ENCODE results near the gene ASXL2. TPM values are rescaled to one million over a fixed set of nuclear protein-coding genes. Genes with fewer than 3 reads are reported as not detected.

ASXL2 gene
- total RNA-seq, 1 donor from 2014 or later: 25.8 TPM

GRCh38 chr2:25806941-25807340 is 71.3 kb downstream of the ASXL2 start:
- FAIRE-seq: no peak

DNA sequence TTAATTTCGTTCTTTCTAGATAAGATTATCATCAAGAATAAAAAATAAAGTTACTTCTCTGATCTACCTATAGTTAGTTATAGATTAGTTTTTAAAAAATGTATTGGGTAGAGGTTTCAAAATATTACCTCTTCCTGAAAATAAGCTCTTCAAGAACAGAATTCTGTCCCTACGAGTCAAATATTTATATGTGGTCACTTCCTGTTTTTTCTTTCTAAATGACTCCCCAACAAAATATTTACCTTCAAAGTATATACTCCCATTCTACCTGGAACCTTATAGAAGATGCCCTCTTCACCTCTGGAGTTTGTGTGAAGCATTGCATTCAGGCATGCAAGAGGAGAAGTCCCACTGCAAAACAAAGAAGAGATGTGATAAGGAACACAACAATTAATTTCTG is 72.3 kb downstream of the ASXL2 start:
- no peak for FAIRE-seq
- Histone ChIP-seq H3K9me3 (ENCODE audit: insufficient read depth, low read depth, low read length) (no peaks in the 10 kb centered on the region), H3K4me3 (ENCODE audit: insufficient read depth, low read depth, low read length) (no peak overlapping the region), H3K79me2 (ENCODE audit: insufficient read depth, low read length) (peaks cover 9% of the 10 kb centered on the region), H3K4me1 (ENCODE audit: insufficient read depth, low read length) (peaks cover 3% of the 10 kb centered on the region), H3K4me2 (ENCODE audit: low read length) (no peak overlapping the region), H3K9ac (ENCODE audit: low read length) (no peak overlapping the region), H3K27ac (ENCODE audit: low read depth, low read length) (no peak overlapping the region), H3K27me3 (ENCODE audit: insufficient read depth, low read length) (no peaks in the 10 kb centered on the region), H2AFZ (ENCODE audit: low read depth, low read length) (no peak overlapping the region), H4K20me1 (ENCODE audit: insufficient read depth, low read length) (peaks cover 35% of the 10 kb centered on the region), H3K36me3 (ENCODE audit: insufficient read depth, low read length) (peaks cover 14% of the 10 kb centered on the region)
- Mint-ChIP-seq H3K9me3 (ENCODE audit: unreplicated experiment) (no peaks in the 10 kb centered on the region), H3K4me1 (ENCODE audit: low read depth, unreplicated experiment) (peaks cover 9% of the 10 kb centered on the region), H3K27ac (ENCODE audit: unreplicated experiment) (no peak overlapping the region), H3K4me3 (ENCODE audit: unreplicated experiment) (no peak overlapping the region), H3K36me3 (ENCODE audit: low read depth, unreplicated experiment) (peaks cover 19% of the 10 kb centered on the region), H3K27me3 (ENCODE audit: low read depth, unreplicated experiment) (no peaks in the 10 kb centered on the region)
- DNase-seq (ENCODE audit: low read depth): no peak
- TF ChIP-seq EZH2 (IDR thresholded peaks at IDR 0.05; ENCODE audit: insufficient read depth, low read length) (no peak), CTCF (IDR thresholded peaks at IDR 0.05; ENCODE audit: insufficient read depth, low read depth, low read length) (no peak)

More at GRCh38 chr2:25806941-25807340, 71.3 kb downstream of the ASXL2 start:
- H3K4me2 ChIP-seq (ENCODE audit: low read length): no peak overlapping the region
- no peak overlapping the region for H3K4me3 Mint-ChIP-seq (ENCODE audit: unreplicated experiment)
- H3K27ac Mint-ChIP-seq (ENCODE audit: unreplicated experiment): no peak overlapping the region
- no peak overlapping the region for H3K4me3 ChIP-seq (ENCODE audit: insufficient read depth, low read depth, low read length)
- H3K9me3 ChIP-seq (ENCODE audit: insufficient read depth, low read depth, low read length): no peaks in the 10 kb centered on the region
- H4K20me1 ChIP-seq (ENCODE audit: insufficient read depth, low read length): peaks cover 34% of the 10 kb centered on the region
- H3K4me1 ChIP-seq (ENCODE audit: insufficient read depth, low read length): peaks cover 3% of the 10 kb centered on the region
- no peak overlapping the region for H2AFZ ChIP-seq (ENCODE audit: low read depth, low read length)
- no peak for DNase-seq (ENCODE audit: low read depth)
- H3K36me3 Mint-ChIP-seq (ENCODE audit: low read depth, unreplicated experiment): peaks cover 19% of the 10 kb centered on the region
- no peaks in the 10 kb centered on the region for H3K9me3 Mint-ChIP-seq (ENCODE audit: unreplicated experiment)
- TF ChIP-seq EZH2 (IDR thresholded peaks at IDR 0.05; ENCODE audit: insufficient read depth, low read length) (no peak), CTCF (IDR thresholded peaks at IDR 0.05; ENCODE audit: insufficient read depth, low read depth, low read length) (no peak)
- no peaks in the 10 kb centered on the region for H3K27me3 ChIP-seq (ENCODE audit: insufficient read depth, low read length)
- H3K36me3 ChIP-seq (ENCODE audit: insufficient read depth, low read length): peaks cover 14% of the 10 kb centered on the region
- H3K27ac ChIP-seq (ENCODE audit: low read depth, low read length): no peak overlapping the region
- peaks cover 9% of the 10 kb centered on the region for H3K79me2 ChIP-seq (ENCODE audit: insufficient read depth, low read length)
- H3K27me3 Mint-ChIP-seq (ENCODE audit: low read depth, unreplicated experiment): no peaks in the 10 kb centered on the region
- H3K4me1 Mint-ChIP-seq (ENCODE audit: low read depth, unreplicated experiment): peaks cover 9% of the 10 kb centered on the region
- H3K9ac ChIP-seq (ENCODE audit: low read length): no peak overlapping the region

DNA sequence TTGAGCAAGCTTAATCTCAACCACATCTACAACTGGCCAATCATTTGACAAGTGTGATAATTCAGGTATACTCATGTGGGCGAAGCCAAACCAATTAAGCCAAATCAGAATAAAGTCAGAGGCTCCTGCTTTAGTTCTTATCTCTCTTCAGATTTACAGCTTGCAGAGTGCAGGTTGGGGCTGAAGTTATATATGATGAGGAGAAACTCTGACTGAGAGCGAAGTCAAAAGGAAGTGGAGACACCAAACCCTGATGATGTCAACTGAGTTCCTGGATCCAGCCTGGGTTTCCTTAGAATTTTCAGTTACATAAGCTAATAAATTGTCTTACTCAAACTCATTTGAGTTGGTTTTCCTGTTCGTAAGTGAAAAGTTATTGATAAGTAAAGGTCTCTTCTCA is 73.9 kb downstream of the ASXL2 start:
- TF ChIP-seq CTCF (IDR thresholded peaks at IDR 0.05; ENCODE audit: insufficient read depth, low read depth, low read length) (no peak), EZH2 (IDR thresholded peaks at IDR 0.05; ENCODE audit: insufficient read depth, low read length) (no peak)
- H3K79me2 ChIP-seq (ENCODE audit: insufficient read depth, low read length): peaks cover 9% of the 10 kb centered on the region
- peaks cover 17% of the 10 kb centered on the region for H3K36me3 Mint-ChIP-seq (ENCODE audit: low read depth, unreplicated experiment)
- H3K9me3 Mint-ChIP-seq (ENCODE audit: unreplicated experiment): no peaks in the 10 kb centered on the region
- DNase-seq (ENCODE audit: low read depth) (no peak), FAIRE-seq (no peak)
- no peaks in the 10 kb centered on the region for H3K27me3 ChIP-seq (ENCODE audit: insufficient read depth, low read length)
- H3K36me3 ChIP-seq (ENCODE audit: insufficient read depth, low read length): peaks cover 16% of the 10 kb centered on the region
- H2AFZ ChIP-seq (ENCODE audit: low read depth, low read length): no peak overlapping the region
- no peak overlapping the region for H3K27ac Mint-ChIP-seq (ENCODE audit: unreplicated experiment)
- H3K4me1 Mint-ChIP-seq (ENCODE audit: low read depth, unreplicated experiment): peaks cover 9% of the 10 kb centered on the region
- peaks cover 3% of the 10 kb centered on the region for H3K4me1 ChIP-seq (ENCODE audit: insufficient read depth, low read length)
- no peak overlapping the region for H3K4me3 ChIP-seq (ENCODE audit: insufficient read depth, low read depth, low read length)
- peaks cover 25% of the 10 kb centered on the region for H4K20me1 ChIP-seq (ENCODE audit: insufficient read depth, low read length)
- H3K27ac ChIP-seq (ENCODE audit: low read depth, low read length): no peak overlapping the region
- H3K4me2 ChIP-seq (ENCODE audit: low read length): no peak overlapping the region
- no peak overlapping the region for H3K4me3 Mint-ChIP-seq (ENCODE audit: unreplicated experiment)
- no peaks in the 10 kb centered on the region for H3K27me3 Mint-ChIP-seq (ENCODE audit: low read depth, unreplicated experiment)
- H3K9ac ChIP-seq (ENCODE audit: low read length): no peak overlapping the region
- no peaks in the 10 kb centered on the region for H3K9me3 ChIP-seq (ENCODE audit: insufficient read depth, low read depth, low read length)

Data from astrocyte (in vitro differentiated cells and primary cell).